Astrocyte of the spinal cord (primary cell): Measurements from ENCODE around the gene LIMA1.

Experiments used
- DNase-seq: peaks from one replicate; pipeline ENCODE4 v3.0.0; 2011; ENCODE audit warnings: low read depth, low spot score
- H3K4me3 ChIP-seq: 2 replicates; pipeline ENCODE4 v1.5.1; 2011; ENCODE audit warnings: low read depth, mild to moderate bottlenecking, low read length, moderate library complexity
- CTCF ChIP-seq: IDR thresholded peaks from 2 replicates; pipeline ENCODE4 v1.5.1; 2012; ENCODE audit warnings: low read depth, mild to moderate bottlenecking, low read length, inconsistent platforms
- in situ Hi-C: cut with HindIII; loops from 2 replicates; pipeline ENCODE4 v1.10.0; 2017; ENCODE audit warnings: low sequenced_read_pairs

LIMA1 gene

DNA sequence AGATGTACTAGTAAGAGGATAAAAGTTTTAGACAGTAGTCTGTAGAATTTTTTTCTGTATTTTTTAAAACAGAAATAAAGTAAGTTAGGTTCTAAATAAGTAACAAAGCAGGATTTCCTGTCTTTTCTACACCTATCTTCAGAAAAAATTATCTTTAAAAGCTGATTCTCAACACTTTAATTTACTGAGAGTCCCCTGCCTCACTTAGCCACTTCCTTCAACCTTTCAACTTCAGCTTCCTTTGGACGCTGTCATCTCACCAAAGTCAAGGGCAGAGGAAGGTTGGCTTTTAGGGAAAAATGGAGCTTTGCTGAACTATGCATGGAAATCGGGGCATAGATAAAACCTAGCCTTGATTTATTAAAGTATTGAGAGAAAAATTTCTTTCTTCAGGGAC, 71.3 kb downstream of the LIMA1 start:
- no peak for TF ChIP-seq CTCF
- H3K4me3 ChIP-seq = no peak overlapping the region
- no peak for DNase-seq
- in situ Hi-C loops = no loop called here

GRCh38 chr12:50211392-50212070, 71.8 kb downstream of the LIMA1 start:
- DNase-seq = peak; percentile 43
- no peak for TF ChIP-seq CTCF
- no peak overlapping the region for H3K4me3 ChIP-seq
- in situ Hi-C loops = no loop called here

DNA sequence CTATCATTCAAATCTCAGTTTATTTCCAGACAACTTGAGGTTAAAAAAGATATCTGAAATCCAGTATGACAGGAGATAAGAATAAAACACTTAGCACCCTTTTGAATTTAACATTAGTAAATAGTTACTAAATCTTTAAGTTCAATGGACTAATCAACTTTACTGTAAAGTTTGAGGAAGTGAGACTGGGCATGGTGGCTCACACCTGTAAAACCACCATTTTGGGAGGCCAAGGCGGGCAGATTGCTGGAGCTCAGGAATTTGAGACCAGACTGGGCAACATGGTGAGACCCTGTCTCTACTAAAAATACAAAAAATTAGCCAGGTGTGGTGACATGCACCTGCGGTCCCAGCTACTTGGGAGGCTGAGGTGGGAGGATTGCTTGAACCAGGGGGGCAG, 75.9 kb downstream of the LIMA1 start:
- in situ Hi-C loops = no loop called here
- H3K4me3 ChIP-seq = no peak overlapping the region
- no peak for TF ChIP-seq CTCF
- DNase-seq = no peak

DNA sequence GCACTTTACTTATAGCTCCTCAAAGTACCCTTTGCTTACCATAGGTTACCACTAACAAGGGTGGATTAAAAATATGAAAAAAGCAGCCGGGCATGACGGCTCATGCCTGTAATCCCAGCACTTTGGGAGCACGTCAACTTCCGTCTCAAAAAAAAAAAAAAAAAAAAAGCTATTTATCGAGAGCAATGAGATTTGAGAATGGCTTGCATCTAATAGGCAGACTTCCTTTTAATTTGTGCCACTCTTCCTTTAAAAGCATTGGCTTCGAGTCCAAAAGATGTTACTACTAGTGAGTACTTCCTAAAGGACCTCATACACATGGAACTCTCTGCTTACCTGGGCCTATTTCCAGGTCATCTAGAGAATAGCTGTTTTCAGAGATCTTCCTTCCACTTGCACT, 77.7 kb downstream of the LIMA1 start:
- DNase-seq = no peak
- no peak overlapping the region for H3K4me3 ChIP-seq
- TF ChIP-seq CTCF = no peak
- in situ Hi-C loops = no loop called here

- no peak for DNase-seq
- no peak for TF ChIP-seq CTCF
- no peak overlapping the region for H3K4me3 ChIP-seq
- in situ Hi-C loops = no loop called here
Measured at GRCh38 chr12:50203691-50204090, 79.6 kb downstream of the LIMA1 start.

DNA sequence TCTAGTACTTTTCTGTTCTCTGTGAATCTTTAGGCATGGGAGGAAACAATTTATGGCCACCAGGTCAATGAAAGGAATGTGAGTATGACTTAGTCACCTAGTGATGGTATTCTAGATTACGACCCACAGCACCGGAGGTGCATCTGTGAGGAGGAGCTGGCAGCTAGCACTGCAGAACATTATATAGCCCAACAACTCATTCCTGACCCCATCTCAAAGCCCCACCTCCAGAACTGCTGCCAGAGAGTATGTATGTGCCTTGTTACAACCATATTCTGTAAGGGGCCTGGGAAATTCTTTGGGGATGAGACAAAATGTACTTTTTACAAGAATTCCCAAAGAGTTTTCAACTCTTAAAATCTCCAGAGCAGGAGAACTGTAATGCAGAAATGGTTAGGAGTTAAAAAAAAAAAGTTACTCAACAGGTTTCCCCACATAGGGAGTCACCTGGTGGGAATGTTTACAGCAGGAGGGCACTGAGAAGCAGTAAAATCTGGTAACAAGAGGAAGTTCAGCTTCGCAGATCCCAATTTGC, 81.3 kb downstream of the LIMA1 start:
- in situ Hi-C loops = no loop called here
- TF ChIP-seq CTCF = no peak
- DNase-seq = peak; percentile 91
- no peak overlapping the region for H3K4me3 ChIP-seq
